AG04450 (cell line): ENCODE results near the gene SLC13A4. TPM values are rescaled to one million over a fixed set of nuclear protein-coding genes. Genes with fewer than 3 reads are reported as not detected.
"Not testable (repeated sequence)": the region's sequence is repeated elsewhere in the genome, so short reads cannot be mapped to it uniquely, and the experiment has no call there.

Source experiments
- CTCF ChIA-PET: fragments of 300-600, 350-600 bp; formaldehyde crosslinking; extraction: SDS; loops from one replicate; lab custom pipeline; 2022; ENCODE audit warnings: antibody characterized with exemption, inconsistent platforms; lab: Charles Lee
- POLR2A ChIA-PET: fragments of 350-600 bp; formaldehyde crosslinking; extraction: SDS; loops from one replicate; lab custom pipeline; 2021; ENCODE audit warnings: antibody characterized with exemption, inconsistent platforms; lab: Yijun Ruan, JAX
- DNase-seq: peaks from one replicate; pipeline ENCODE4 v3.0.0-alpha.2; 2011; ENCODE audit warnings: low read depth, low spot score
- H3K27ac ChIP-seq: one replicate; pipeline ENCODE4 v1.5.1; 2012; ENCODE audit warnings: low read depth, low read length, control low read depth
- H3K27me3 ChIP-seq: one replicate; pipeline ENCODE4 v1.6.0; 2012; ENCODE audit warnings: low read length; ENCODE audit not compliant: control insufficient read depth, insufficient read depth
- H3K4me3 ChIP-seq: 2 replicates; pipeline ENCODE4 v1.5.1; 2011; ENCODE audit warnings: mild to moderate bottlenecking, low read depth, low read length, control low read depth
- H3K9me3 ChIP-seq: 2 replicates; pipeline ENCODE4 v1.5.1; 2012; ENCODE audit warnings: low read length; ENCODE audit not compliant: control insufficient read depth, insufficient read depth
- polyA plus RNA-seq: library from polyadenylated mRNA; depleted of rRNA; stranded (reverse); fragments of >200 nt; gene quantifications from 2 replicates; pipeline ENCODE4 v1.2.3, GENCODE V29; 2011
- TF ChIP-seq, protein P1 (sequence below): IDR thresholded peaks from 2 replicates; pipeline ENCODE4 v1.5.1; 2011; ENCODE audit warnings: low read depth, low read length, control low read depth, inconsistent platforms

The SLC13A4 gene
- polyA plus RNA-seq, 1 experiment, result 0.09 TPM

DNA sequence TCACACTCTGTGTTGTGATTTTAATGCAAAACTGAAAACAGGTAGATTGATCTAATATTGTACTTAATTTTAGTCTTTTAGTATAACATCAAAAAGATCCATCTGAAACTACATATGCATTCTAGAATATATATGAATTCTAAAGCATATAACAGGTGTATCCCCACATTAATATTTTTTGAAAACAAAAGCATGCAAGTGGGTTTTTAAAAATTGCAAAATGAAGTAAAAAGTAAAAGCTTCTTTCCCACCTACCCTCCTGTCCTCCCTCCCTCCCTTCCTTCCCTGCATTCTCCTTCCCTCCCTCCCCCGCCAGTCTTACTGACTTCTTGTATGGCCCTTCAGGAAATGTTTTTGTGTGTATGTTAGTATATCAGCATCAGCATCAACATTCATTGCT, 80.2 kb downstream of the SLC13A4 start:
- DNase-seq, result no peak
- ChIA-PET POLR2A (no interaction called here), CTCF (interaction anchor here (5.0 to 8.7 kb wide), 4 partner anchors 20 to 373 kb away, joined by 94 to 146 read pairs (median 118); no protein-coding TSS in a partner anchor)
- Histone ChIP-seq H3K27me3 (no peaks in the 10 kb centered on the region), H3K27ac (no peak overlapping the region), H3K4me3 (no peak overlapping the region), H3K9me3 (no peaks in the 10 kb centered on the region)
- TF ChIP-seq, protein P1, sequence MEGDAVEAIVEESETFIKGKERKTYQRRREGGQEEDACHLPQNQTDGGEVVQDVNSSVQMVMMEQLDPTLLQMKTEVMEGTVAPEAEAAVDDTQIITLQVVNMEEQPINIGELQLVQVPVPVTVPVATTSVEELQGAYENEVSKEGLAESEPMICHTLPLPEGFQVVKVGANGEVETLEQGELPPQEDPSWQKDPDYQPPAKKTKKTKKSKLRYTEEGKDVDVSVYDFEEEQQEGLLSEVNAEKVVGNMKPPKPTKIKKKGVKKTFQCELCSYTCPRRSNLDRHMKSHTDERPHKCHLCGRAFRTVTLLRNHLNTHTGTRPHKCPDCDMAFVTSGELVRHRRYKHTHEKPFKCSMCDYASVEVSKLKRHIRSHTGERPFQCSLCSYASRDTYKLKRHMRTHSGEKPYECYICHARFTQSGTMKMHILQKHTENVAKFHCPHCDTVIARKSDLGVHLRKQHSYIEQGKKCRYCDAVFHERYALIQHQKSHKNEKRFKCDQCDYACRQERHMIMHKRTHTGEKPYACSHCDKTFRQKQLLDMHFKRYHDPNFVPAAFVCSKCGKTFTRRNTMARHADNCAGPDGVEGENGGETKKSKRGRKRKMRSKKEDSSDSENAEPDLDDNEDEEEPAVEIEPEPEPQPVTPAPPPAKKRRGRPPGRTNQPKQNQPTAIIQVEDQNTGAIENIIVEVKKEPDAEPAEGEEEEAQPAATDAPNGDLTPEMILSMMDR, result no peak

DNA sequence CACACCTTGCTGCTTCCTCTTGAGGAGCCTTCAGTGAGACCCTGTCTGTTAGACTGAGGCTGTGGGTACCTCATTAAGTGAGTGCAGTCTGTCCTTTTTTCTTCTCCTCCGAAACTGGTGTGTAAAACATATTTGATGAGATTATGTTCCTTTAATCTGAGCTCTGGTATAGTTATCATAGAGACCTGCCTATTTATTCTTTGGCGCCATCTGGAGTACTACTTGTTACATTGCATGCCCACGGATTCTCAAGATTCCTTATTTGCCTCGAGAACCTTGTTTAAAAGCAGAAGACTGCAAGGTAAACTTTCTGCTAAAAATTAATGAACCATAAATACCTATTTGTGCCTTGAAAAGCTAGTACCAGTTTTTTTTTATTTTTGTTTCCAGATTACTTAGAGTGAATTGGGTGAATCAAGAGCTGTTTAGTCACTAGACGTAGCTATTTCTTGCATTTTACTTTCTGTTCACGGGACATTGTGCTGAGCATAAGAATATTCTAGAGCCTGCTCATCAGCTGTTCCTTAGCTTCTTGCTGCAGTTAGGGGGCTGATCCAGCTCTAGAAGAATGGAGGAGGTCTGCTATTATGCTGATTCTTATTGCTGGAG, 82.6 kb downstream of the SLC13A4 start:
- no peak overlapping the region for H3K4me3 ChIP-seq
- POLR2A ChIA-PET, result interaction anchor here (1.9 kb wide), 1 partner anchor 17 kb away, joined by 7 read pairs; the partner anchor contains the start of gene STMP1
- DNase-seq, result no peak
- no peaks in the 10 kb centered on the region for H3K9me3 ChIP-seq
- H3K27me3 ChIP-seq, result no peaks in the 10 kb centered on the region
- TF ChIP-seq, protein P1, result peak; percentile 75
- no peak overlapping the region for H3K27ac ChIP-seq
- CTCF ChIA-PET, result interaction anchor here (0.6 to 8.7 kb wide), 54 partner anchors 8 to 1955 kb away, joined by 3 to 146 read pairs (median 5); partner anchors contain the start of genes SLC13A4 and STMP1

DNA sequence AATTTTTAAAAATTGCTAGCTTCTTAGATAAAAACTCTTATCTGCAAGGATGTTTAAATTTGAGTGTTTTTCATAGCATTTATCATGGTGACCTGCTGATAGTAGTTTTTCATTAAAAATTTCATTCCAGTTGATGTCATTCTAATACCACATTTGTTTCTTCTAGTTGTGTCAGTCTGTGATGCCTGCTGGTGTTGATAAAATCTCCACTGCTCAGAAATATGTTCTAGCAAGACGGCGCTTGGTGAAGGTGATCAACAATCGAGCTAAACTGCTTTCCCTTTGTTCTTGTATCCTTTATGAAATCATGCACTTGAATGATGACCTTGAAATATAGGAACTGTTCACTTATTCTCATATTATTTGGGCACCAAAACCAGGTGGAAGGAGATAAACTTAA, 83.3 kb downstream of the SLC13A4 start:
- H3K4me3 ChIP-seq, result no peak overlapping the region
- ChIA-PET POLR2A (interaction anchor here (1.9 kb wide), 1 partner anchor 18 kb away, joined by 7 read pairs; the partner anchor contains the start of gene STMP1), CTCF (interaction anchor here (0.8 to 8.7 kb wide), 36 partner anchors 8 to 955 kb away, joined by 3 to 146 read pairs (median 5); partner anchors contain the start of genes SLC13A4 and STMP1)
- no peak overlapping the region for H3K27ac ChIP-seq
- TF ChIP-seq, protein P1, result no peak
- no peaks in the 10 kb centered on the region for H3K9me3 ChIP-seq
- DNase-seq, result no peak
- no peaks in the 10 kb centered on the region for H3K27me3 ChIP-seq

GRCh38 chr7:135644154-135644553, 83.8 kb downstream of the SLC13A4 start:
- Histone ChIP-seq H3K27me3 (no peaks in the 10 kb centered on the region), H3K9me3 (no peaks in the 10 kb centered on the region), H3K4me3 (no peak overlapping the region), H3K27ac (no peak overlapping the region)
- ChIA-PET POLR2A (interaction anchor here (0.6 to 1.9 kb wide), 2 partner anchors 8 to 18 kb away, joined by 3 to 7 read pairs; partner anchors contain the start of gene STMP1), CTCF (interaction anchor here (0.6 to 8.7 kb wide), 16 partner anchors 9 to 369 kb away, joined by 3 to 146 read pairs (median 16); partner anchors contain the start of gene STMP1)
- TF ChIP-seq, protein P1, result no peak
- no peak for DNase-seq

- CTCF ChIA-PET, result interaction anchor here (1.5 kb wide), 1 partner anchor 19 kb away, joined by 9 read pairs; no protein-coding TSS in a partner anchor
- H3K27me3 ChIP-seq, H3K4me3 ChIP-seq, POLR2A ChIA-PET, H3K9me3 ChIP-seq, H3K27ac ChIP-seq, DNase-seq: not testable (repeated sequence)
Measured at GRCh38 chr7:135639690-135640089, 88.3 kb downstream of the SLC13A4 start.
